Measurements from ENCODE around the gene NACC1. TPM values are rescaled to one million over a fixed set of nuclear protein-coding genes. Genes with fewer than 3 reads are reported as not detected.

Gene NACC1
- total and polyA plus RNA-seq, 2 of the 13 experiments (the other 11 are each of a cell fraction or from before 2014, with no cell fraction given): 31.8 to 42.3 TPM

DNA sequence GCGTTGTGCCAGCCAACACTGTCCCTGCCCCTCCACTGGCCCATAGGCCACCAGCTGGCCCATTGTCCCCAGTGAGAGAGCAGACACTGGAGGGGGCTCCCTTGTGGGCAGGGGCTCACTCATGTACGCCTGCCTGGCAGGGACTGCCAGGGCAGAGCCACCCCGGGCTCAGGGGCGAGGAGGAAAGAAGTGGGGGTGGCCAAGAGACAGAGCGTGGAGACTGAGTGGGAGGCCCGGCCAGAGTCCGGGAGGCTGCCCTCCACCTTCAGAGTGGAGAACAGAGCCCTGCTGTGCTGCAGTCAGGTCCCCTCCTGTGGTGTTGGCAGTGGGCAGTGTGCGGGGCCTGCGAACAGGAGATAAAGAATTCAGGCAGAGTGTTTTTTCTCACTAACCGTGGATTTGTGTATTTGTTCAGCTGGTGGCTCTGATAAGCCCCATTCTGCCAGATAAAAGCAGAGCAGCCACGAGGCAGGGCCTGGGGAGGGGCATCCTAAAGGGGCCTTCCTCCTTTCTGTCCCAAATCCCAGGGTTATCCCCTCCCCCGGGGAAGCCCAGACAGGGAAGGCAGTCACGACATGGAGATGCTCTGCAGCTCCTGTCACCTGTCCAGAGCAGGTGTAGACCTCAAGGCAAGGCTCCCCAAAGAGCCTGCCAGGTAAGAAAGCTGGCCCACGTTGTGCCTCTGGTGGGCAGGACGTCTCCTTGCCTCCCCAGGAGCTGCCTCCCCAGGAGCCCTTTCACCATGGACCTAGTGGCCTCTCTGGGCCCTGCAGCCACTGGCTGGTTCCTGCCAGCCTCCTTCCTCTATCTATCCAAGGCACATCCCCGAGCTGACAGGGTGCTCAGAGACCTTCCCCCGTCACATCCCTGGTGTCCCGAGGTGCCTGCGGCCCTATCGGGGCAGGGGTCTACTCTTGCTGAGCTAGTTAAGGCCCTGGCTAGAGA is 48.4 kb upstream of the NACC1 start (continued):
- TF ChIP-seq, protein P1, sequence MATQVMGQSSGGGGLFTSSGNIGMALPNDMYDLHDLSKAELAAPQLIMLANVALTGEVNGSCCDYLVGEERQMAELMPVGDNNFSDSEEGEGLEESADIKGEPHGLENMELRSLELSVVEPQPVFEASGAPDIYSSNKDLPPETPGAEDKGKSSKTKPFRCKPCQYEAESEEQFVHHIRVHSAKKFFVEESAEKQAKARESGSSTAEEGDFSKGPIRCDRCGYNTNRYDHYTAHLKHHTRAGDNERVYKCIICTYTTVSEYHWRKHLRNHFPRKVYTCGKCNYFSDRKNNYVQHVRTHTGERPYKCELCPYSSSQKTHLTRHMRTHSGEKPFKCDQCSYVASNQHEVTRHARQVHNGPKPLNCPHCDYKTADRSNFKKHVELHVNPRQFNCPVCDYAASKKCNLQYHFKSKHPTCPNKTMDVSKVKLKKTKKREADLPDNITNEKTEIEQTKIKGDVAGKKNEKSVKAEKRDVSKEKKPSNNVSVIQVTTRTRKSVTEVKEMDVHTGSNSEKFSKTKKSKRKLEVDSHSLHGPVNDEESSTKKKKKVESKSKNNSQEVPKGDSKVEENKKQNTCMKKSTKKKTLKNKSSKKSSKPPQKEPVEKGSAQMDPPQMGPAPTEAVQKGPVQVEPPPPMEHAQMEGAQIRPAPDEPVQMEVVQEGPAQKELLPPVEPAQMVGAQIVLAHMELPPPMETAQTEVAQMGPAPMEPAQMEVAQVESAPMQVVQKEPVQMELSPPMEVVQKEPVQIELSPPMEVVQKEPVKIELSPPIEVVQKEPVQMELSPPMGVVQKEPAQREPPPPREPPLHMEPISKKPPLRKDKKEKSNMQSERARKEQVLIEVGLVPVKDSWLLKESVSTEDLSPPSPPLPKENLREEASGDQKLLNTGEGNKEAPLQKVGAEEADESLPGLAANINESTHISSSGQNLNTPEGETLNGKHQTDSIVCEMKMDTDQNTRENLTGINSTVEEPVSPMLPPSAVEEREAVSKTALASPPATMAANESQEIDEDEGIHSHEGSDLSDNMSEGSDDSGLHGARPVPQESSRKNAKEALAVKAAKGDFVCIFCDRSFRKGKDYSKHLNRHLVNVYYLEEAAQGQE (IDR thresholded peaks at IDR 0.05; ENCODE audit: borderline replicate concordance in 1 of 2, low read depth in 1 of 2, low read length in 2 of 2): no peak
- TF ChIP-seq HNRNPL (IDR thresholded peaks at IDR 0.05; ENCODE audit: low read depth, low read length): peak; percentile 95

DNA sequence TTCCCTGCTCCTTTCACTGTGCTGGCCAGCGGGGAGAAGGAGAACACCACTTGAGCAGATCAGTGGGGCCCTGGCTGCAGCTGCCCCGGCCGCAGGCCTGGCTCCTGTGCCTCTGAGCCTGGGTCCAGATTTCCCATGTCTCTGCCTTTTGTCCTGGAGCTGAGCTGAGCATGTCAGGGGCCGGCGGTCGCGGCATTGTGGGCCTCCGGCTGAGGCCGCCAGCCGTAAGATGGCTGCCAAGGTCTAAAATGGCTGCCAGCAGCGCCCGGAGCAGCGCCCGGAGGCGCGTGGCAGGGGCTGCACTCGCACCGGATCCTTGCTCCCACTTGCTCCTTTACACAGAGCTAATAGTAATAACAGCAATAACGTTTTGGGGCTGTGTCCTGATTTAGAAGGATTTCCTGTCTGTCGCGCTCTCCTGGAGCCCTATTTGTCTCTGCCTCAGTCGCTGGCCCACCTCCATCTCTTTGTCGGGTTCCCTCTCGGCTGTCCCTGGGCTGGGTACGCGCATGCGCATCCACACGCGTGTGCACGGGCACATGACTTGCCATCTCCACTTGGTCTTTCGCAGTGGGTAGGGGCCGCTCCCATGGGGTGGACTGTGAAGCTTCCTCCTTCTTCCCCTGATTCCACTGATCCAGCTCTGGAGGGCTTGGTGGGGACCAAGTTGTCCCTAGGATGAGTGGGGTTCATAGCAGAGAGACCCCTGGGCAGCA is 47.5 kb upstream of the NACC1 start:
- Histone ChIP-seq H2AFZ (ENCODE audit: low read length) (no peak overlapping the region), H3K36me3 (replicated peaks in 1 of 2; ENCODE audit: control insufficient read depth in 1 of 2, insufficient read depth in 2 of 2, low read length in 2 of 2) (peaks cover 10 to 29% of the 10 kb centered on the region in 2 experiments; a peak in 4 of 5 replicates), H3K4me2 (ENCODE audit: low read depth, low read length) (no peak overlapping the region), H3K79me2 (ENCODE audit: insufficient read depth, low read length) (peaks cover 3% of the 10 kb centered on the region), H3K4me3 (replicated peaks in 1 of 3; ENCODE audit: insufficient read depth in 1 of 3, low read depth in 2 of 3, low read length in 3 of 3) (no peak overlapping the region), H3K4me1 (ENCODE audit: insufficient read depth, low read length) (peaks cover 26% of the 10 kb centered on the region), H4K20me1 (ENCODE audit: insufficient read depth, low read length) (no peaks in the 10 kb centered on the region), H3K27ac (ENCODE audit: extremely low read length, insufficient read depth, low read length) (no peak overlapping the region), H3K9ac (ENCODE audit: insufficient read depth, low read depth, low read length) (no peak overlapping the region), H3K27me3 (ENCODE audit: control insufficient read depth in 1 of 2, insufficient read depth in 2 of 2, low read length in 2 of 2) (no peaks in the 10 kb centered on the region), H3K9me3 (ENCODE audit: low read length) (no peaks in the 10 kb centered on the region)
- 97% methylated on average over 25 of the region's 32 CpGs for WGBS (ENCODE audit: low lambda C conversion rate)
- DNase-seq (ENCODE audit: low spot score) (no peak), FAIRE-seq (no peak), ATAC-seq (no peak)
- TF ChIP-seq ZNF605 (CRISPR knock-in tag; IDR thresholded peaks at IDR 0.05) (no peak), SYNCRIP (IDR thresholded peaks at IDR 0.05; ENCODE audit: insufficient read depth, low read depth, low read length) (no peak), FOXM1 (CRISPR knock-in tag; IDR thresholded peaks at IDR 0.05) (no peak), ZBTB21 (CRISPR knock-in tag; IDR thresholded peaks at IDR 0.05) (no peak), GATA4 (IDR thresholded peaks at IDR 0.05; ENCODE audit: borderline replicate concordance, low read depth) (no peak), SMAD1 (CRISPR knock-in tag; IDR thresholded peaks at IDR 0.05; ENCODE audit: borderline replicate concordance, low read depth) (no peak), RFXANK (CRISPR knock-in tag; IDR thresholded peaks at IDR 0.05) (no peak), GPN1 (CRISPR knock-in tag; IDR thresholded peaks at IDR 0.05; ENCODE audit: borderline replicate concordance) (no peak), ZC3H4 (CRISPR knock-in tag; IDR thresholded peaks at IDR 0.05; ENCODE audit: borderline replicate concordance) (no peak)
- TF ChIP-seq, protein P2, sequence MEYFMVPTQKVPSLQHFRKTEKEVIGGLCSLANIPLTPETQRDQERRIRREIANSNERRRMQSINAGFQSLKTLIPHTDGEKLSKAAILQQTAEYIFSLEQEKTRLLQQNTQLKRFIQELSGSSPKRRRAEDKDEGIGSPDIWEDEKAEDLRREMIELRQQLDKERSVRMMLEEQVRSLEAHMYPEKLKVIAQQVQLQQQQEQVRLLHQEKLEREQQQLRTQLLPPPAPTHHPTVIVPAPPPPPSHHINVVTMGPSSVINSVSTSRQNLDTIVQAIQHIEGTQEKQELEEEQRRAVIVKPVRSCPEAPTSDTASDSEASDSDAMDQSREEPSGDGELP (IDR thresholded peaks at IDR 0.05; ENCODE audit: borderline replicate concordance, low read depth): no peak
- TF ChIP-seq, protein P3, sequence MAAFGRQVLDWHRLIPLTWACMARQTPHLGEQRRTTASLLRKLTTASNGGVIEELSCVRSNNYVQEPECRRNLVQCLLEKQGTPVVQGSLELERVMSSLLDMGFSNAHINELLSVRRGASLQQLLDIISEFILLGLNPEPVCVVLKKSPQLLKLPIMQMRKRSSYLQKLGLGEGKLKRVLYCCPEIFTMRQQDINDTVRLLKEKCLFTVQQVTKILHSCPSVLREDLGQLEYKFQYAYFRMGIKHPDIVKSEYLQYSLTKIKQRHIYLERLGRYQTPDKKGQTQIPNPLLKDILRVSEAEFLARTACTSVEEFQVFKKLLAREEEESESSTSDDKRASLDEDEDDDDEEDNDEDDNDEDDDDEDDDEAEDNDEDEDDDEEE (CRISPR knock-in tag; IDR thresholded peaks at IDR 0.05): no peak
- ChIA-PET POLR2A (interaction anchor here (0.6 to 1.3 kb wide), 2 partner anchors 16 to 97 kb away, joined by 3 read pairs; no protein-coding TSS in a partner anchor), CTCF (ENCODE audit: low intra/inter-chr PET ratio, low total read pairs) (no interaction called here)
- no TSS peak for BruUV-seq (replicated peaks)
- intact Hi-C loops (cut with micrococcal nuclease; ENCODE audit: unreplicated experiment) (no loop called here), in situ Hi-C loops (cut with HindIII; ENCODE audit: extremely low pct_ligation_motif_present, low pct_unique_long_range_greater_than_20kb) (no loop called here)

Data from HepG2 (cell line).